22Rv1 (cell line): ENCODE results near the gene TIMELESS.

Experiments
- CTCF ChIP-seq: fragments of 450-650 bp; IDR thresholded peaks from 2 replicates; pipeline ENCODE4 v1.5.1; 2017; ENCODE audit warnings: mild to moderate bottlenecking
- ZFX ChIP-seq: fragments of 450-650 bp; IDR thresholded peaks from 2 replicates; pipeline ENCODE4 v1.6.1; 2017; ENCODE audit warnings: antibody characterized with exemption, borderline replicate concordance

GRCh38 chr12:56488041-56488955 is 39.1 kb upstream of the TIMELESS start, which contains the start of gene GLS2:
- TF ChIP-seq CTCF (no peak), ZFX (no peak)
